GF-D8 (cell line): Measurements from ENCODE around the gene SCIN.
"Not testable (repeated sequence)": the region's sequence is repeated elsewhere in the genome, so short reads cannot be mapped to it uniquely, and the experiment has no call there.

Experiments used
- DNase-seq: peaks from one replicate; lab custom pipeline; 2025; lab: John Stamatoyannopoulos, UW

Gene SCIN

GRCh38 chr7:12688485-12689170 is 118.1 kb downstream of the SCIN start:
- not testable (repeated sequence) for DNase-seq

GRCh38 chr7:12689451-12689850 is 118.9 kb downstream of the SCIN start:
- DNase-seq = no peak

- DNase-seq = no peak
Measured at GRCh38 chr7:12690041-12690878, 119.7 kb downstream of the SCIN start.

GRCh38 chr7:12691388-12691787 is 120.9 kb downstream of the SCIN start:
- not testable (repeated sequence) for DNase-seq

- no peak for DNase-seq
Measured at GRCh38 chr7:12692035-12692434, 121.5 kb downstream of the SCIN start.

- DNase-seq = no peak
Measured at GRCh38 chr7:12692479-12693259, 122.1 kb downstream of the SCIN start.

GRCh38 chr7:12694817-12695216 is 124.3 kb downstream of the SCIN start:
- no peak for DNase-seq

GRCh38 chr7:12695965-12696364 is 125.4 kb downstream of the SCIN start:
- DNase-seq = no peak

- no peak for DNase-seq
Measured at GRCh38 chr7:12699299-12699698, 128.8 kb downstream of the SCIN start.

- DNase-seq = no peak
Measured at GRCh38 chr7:12701433-12701832, 130.9 kb downstream of the SCIN start.

- no peak for DNase-seq
Measured at GRCh38 chr7:12703881-12704280, 133.4 kb downstream of the SCIN start.

GRCh38 chr7:12705878-12706277 is 135.4 kb downstream of the SCIN start:
- no peak for DNase-seq

GRCh38 chr7:12706900-12707536 is 136.5 kb downstream of the SCIN start:
- DNase-seq = no peak

GRCh38 chr7:12708314-12708713 is 137.8 kb downstream of the SCIN start:
- no peak for DNase-seq
